ENCODE measurements around the gene COL6A3.
"Not testable (repeated sequence)": the region's sequence is repeated elsewhere in the genome, so short reads cannot be mapped to it uniquely, and the experiment has no call there.

Gene COL6A3

GRCh38 chr2:237412646-237412987, 1.3 kb downstream of the COL6A3 start:
- no peak for DNase-seq (ENCODE audit: low spot score)

- DNase-seq (ENCODE audit: low spot score): no peak
These were observed 2.1 kb downstream of the COL6A3 start for GRCh38 chr2:237411683-237412423.

- DNase-seq (ENCODE audit: low spot score): no peak
These were observed 2.8 kb downstream of the COL6A3 start for GRCh38 chr2:237411092-237411601.

GRCh38 chr2:237409263-237409662, 4.7 kb downstream of the COL6A3 start:
- not testable (repeated sequence) for DNase-seq (ENCODE audit: low spot score)

GRCh38 chr2:237408335-237409000, 5.5 kb downstream of the COL6A3 start:
- no peak for DNase-seq (ENCODE audit: low spot score)

GRCh38 chr2:237407700-237408099, 6.3 kb downstream of the COL6A3 start:
- no peak for DNase-seq (ENCODE audit: low spot score)

- no peak for DNase-seq (ENCODE audit: low spot score)
These were observed 7.5 kb downstream of the COL6A3 start for GRCh38 chr2:237406371-237406895.

- no peak for DNase-seq (ENCODE audit: low spot score)
These were observed 8.4 kb downstream of the COL6A3 start for GRCh38 chr2:237405605-237406004.

- no peak for DNase-seq (ENCODE audit: low spot score)
These were observed 8.9 kb downstream of the COL6A3 start for GRCh38 chr2:237405006-237405559.

GRCh38 chr2:237404413-237404812, 9.6 kb downstream of the COL6A3 start:
- DNase-seq (ENCODE audit: low spot score): no peak

GRCh38 chr2:237403024-237403882, 10.7 kb downstream of the COL6A3 start:
- no peak for DNase-seq (ENCODE audit: low spot score)

GRCh38 chr2:237400199-237400598, 13.8 kb downstream of the COL6A3 start:
- DNase-seq (ENCODE audit: low spot score): no peak

GRCh38 chr2:237397072-237397471, 16.9 kb downstream of the COL6A3 start:
- DNase-seq (ENCODE audit: low spot score): no peak

- no peak for DNase-seq (ENCODE audit: low spot score)
These were observed 20.4 kb downstream of the COL6A3 start for GRCh38 chr2:237393523-237393922.

GRCh38 chr2:237392186-237392585, 21.8 kb downstream of the COL6A3 start:
- no peak for DNase-seq (ENCODE audit: low spot score)

GRCh38 chr2:237391140-237391539, 22.8 kb downstream of the COL6A3 start:
- DNase-seq (ENCODE audit: low spot score): no peak

GRCh38 chr2:237390235-237390634, 23.7 kb downstream of the COL6A3 start:
- DNase-seq (ENCODE audit: low spot score): peak; percentile 55

- DNase-seq (ENCODE audit: low spot score): no peak
These were observed 24.1 kb downstream of the COL6A3 start for GRCh38 chr2:237389831-237390230.

GRCh38 chr2:237388036-237388435, 25.9 kb downstream of the COL6A3 start:
- DNase-seq (ENCODE audit: low spot score): no peak

- DNase-seq (ENCODE audit: low spot score): no peak
These were observed 29.3 kb downstream of the COL6A3 start for GRCh38 chr2:237384672-237385020.

GRCh38 chr2:237383991-237384671, 29.8 kb downstream of the COL6A3 start:
- DNase-seq (ENCODE audit: low spot score): no peak

GRCh38 chr2:237380768-237381167, 33.2 kb downstream of the COL6A3 start:
- DNase-seq (ENCODE audit: low spot score): no peak
